Heart left ventricle (tissue), 13 donors: ENCODE measurements around the gene VARS1.

Experiments used
- CTCF ChIP-seq, 12 donors: fragments of 200-600 bp; sonication (generic) in 4 of 12; IDR thresholded peaks; one replicate each; pipeline versions ENCODE4 v1.5.0 to v1.8.0; 2018 to 2022; ENCODE audit warnings: antibody characterized with exemption in 12 of 12, mild to moderate bottlenecking in 5 of 12
- POLR2A ChIP-seq, 2 donors: fragments of 450-650 bp; IDR thresholded peaks; one replicate each; pipeline ENCODE4 v1.6.1; 2017; ENCODE audit warnings: antibody characterized with exemption in 2 of 2, mild to moderate bottlenecking in 2 of 2, moderate library complexity in 2 of 2
- donor health status: ischemic (EF 13 %, LVEDD 7.1; RV severe dilation, severe dysfunction).
- donor health status: DM: no; HTN: yes; CAD: no.
- donor health status: DM: no; HTN: no; CAD: no.
- donor health status: ischemic (EF 25% LVEDD 6.9; RV normal size, moderate dysfunction).
- donor health status: ischemic (EF 25% LVEDD 5.7; RV mildly dilated, moderate dysfunction).
- donor health status: ischemic (EF 35%, LVEDD 5.7; RV mildly dilated, moderate dysfunction).
- donor health status: nonischemic (EF 11% LVEDD 7.7; RV severe dilation, severe dysfunction).
- donor health status: DM: yes; HTN: yes; CAD: no.
- donor health status: PGD.
- donor health status: ischemic (EF 29% LVEDD 5.4; RV normal size, mild dysfunction).
- donor health status: nonischemic (EF 23%, LVEDD 6.1; RV moderate dilation, normal function).

DNA sequence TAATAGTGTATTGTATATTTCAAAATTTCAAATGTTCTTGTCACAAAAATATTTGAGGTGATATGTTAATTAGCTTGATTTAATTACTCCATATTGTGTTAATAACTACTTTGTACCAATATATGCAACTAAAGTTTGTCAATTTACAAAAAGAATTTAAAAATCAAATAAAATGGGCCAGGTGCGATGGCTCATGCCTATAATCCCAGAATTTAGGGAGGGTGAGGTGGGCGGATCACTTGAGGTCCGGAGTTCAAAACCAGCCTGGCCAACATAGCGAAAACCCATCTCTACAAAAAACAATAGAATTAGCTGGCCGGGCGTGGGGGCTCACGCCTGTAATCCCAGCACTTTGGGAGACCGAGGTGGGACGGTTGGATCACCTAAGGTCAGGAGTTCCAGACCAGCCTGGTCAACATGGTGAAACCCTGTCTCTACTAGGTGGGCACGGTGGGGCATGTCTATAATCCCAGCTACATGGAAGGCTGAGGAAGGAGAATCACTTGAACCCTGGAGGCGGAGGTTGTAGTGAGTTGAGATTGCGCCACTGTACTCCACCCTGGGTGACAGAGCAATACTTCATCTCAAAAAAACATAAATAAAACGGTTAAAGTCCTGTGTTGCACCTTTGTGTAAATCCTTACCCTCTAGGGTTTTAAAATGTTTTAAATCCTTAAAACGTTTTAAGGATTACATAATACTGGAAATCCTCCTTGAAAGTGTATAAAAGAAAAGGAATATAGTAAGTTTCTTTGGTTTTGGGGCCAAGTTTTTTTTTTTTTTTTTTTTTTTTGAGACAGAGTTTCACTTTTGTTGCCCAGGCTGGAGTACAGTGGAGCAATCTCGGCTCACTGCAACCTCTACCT, 36.0 kb upstream of the VARS1 start:
- TF ChIP-seq CTCF (IDR thresholded peaks at IDR 0.05) = no peak
- no peak for TF ChIP-seq POLR2A (IDR thresholded peaks at IDR 0.05)
